ENCODE measurements around the gene MDM2.

MDM2 gene

GRCh38 chr12:68785358-68785757 lies 22.6 kb upstream of the MDM2 start:
- no peak overlapping the region for H3K4me3 ChIP-seq (ENCODE audit: low read depth, low read length)
- no peak for DNase-seq (ENCODE audit: low read depth)
- no peak for TF ChIP-seq CTCF (IDR thresholded peaks at IDR 0.05; ENCODE audit: low read depth, low read length, missing control alignments)

GRCh38 chr12:68785823-68786222 lies 22.2 kb upstream of the MDM2 start:
- no peak overlapping the region for H3K4me3 ChIP-seq (ENCODE audit: low read depth, low read length)
- DNase-seq (ENCODE audit: low read depth), result no peak
- no peak for TF ChIP-seq CTCF (IDR thresholded peaks at IDR 0.05; ENCODE audit: low read depth, low read length, missing control alignments)

DNA sequence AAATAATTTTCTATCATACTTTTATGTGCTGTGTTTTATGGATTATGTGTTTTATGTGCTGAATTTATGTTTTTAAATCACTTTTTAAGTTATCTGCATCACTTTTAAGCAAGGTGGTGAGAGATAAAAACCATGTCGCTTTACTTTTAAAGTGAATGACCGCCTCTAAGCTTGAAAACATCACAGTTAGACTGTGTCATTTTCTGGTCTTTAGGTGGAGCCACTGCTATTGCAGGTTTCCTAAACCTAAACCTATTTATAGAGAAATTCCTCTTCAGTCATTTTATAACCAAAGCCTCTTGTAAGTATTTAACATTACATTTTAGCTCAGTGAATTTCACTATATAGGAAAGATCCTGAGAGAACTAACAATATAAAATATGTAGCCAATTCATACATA lies 21.0 kb upstream of the MDM2 start:
- H3K4me3 ChIP-seq (ENCODE audit: low read depth, low read length), result no peak overlapping the region
- no peak for DNase-seq (ENCODE audit: low read depth)
- no peak for TF ChIP-seq CTCF (IDR thresholded peaks at IDR 0.05; ENCODE audit: low read depth, low read length, missing control alignments)

GRCh38 chr12:68788554-68789143 lies 19.3 kb upstream of the MDM2 start:
- no peak for TF ChIP-seq CTCF (IDR thresholded peaks at IDR 0.05; ENCODE audit: low read depth, low read length, missing control alignments)
- H3K4me3 ChIP-seq (ENCODE audit: low read depth, low read length), result no peak overlapping the region
- DNase-seq (ENCODE audit: low read depth), result no peak

DNA sequence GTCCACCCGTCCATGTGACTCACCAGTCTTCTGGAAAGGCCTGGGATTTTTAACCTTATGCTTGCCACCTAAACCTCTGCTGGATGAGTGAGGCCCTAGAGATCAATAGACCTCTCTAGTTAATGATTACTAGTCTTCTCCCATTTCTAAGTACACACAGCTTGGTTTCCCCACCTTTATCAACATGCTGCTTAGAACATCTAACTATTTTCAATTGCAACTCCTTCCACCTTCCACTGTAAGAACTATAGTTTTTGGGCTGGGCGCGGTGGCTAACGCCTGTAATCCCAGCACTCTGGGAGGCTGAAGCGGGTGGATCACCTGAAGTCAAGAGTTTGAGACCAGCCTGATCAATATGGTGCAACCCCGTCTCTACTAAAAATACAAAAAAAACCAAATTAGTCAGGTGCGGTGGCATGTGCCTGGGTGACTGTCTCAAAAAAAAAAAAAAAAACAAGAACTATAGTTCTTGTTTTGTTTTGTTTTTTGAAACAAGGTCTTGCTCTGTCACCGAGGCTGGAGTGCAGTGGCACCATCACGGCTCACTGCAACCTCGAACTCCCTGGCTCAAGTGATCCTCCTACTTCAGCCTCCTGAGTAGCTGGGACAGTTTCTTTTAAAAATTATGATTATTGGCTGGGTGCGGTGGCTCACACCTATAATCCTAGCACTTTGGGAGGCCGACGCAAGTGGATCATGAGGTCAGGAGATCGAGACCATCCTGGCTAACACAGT lies 18.7 kb upstream of the MDM2 start:
- DNase-seq (ENCODE audit: low read depth), result no peak
- no peak for TF ChIP-seq CTCF (IDR thresholded peaks at IDR 0.05; ENCODE audit: low read depth, low read length, missing control alignments)

DNA sequence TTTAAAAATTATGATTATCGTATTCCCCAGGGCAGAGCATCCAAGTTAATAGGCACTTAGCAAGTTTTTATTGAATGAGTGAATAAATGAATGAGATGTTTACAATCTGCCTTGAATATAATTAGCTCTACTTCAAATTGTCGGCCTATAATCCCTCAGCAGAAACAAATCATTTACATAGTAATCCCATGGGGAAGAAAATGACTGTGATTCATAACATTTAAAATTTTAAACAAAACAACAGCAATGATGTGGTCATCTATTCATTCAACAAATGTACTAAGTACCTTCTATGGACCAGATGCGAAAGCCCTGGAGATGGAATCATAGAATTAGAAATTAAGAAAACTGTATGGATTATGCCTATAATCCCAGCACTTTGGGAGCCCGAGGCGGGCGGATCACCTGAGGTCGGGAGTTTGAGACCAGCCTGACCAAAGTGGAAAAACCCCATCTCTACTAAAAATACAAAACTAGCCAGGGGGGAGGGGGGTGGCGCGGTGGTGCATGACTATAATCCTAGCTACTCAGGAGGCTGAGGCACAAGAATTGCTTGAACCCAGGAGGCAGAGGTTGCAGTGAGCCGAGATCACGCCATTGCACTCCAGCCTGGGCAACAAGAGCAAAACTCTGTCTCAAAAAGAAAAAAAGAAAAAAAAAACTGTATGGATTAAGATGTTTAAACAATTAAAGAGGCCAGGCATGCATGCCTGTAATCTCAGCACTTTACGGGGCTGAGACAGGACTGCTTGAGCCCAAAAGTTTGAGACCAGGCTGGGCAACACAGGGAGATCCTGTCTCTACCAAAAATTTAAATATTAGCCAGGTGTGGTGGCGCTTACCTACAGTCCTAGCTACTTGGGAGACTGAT lies 17.7 kb upstream of the MDM2 start:
- TF ChIP-seq CTCF (IDR thresholded peaks at IDR 0.05; ENCODE audit: low read depth, low read length, missing control alignments), result no peak
- DNase-seq (ENCODE audit: low read depth), result no peak
- H3K4me3 ChIP-seq (ENCODE audit: low read depth, low read length), result no peak overlapping the region

More for the DNA sequence above, 18.7 kb upstream of the MDM2 start:
- no peak overlapping the region for H3K4me3 ChIP-seq (ENCODE audit: low read depth, low read length)

Measured in GM12864 (cell line).